GM12891 (cell line): Measurements from ENCODE around the gene SFXN5.

Experiments used
- DNase-seq: peaks from one replicate; pipeline ENCODE4 v3.0.0; 2011; ENCODE audit warnings: low spot score; ENCODE audit not compliant: insufficient read length
- FAIRE-seq: peaks from 2 replicates; lab custom pipeline; 2011; peaks lifted over from hg19 to GRCh38; lab: Jason Lieb, UNC
- PAX5 ChIP-seq: IDR thresholded peaks from 2 replicates; pipeline ENCODE4 v1.6.1; 2011; ENCODE audit warnings: low read length, moderate library complexity, mild to moderate bottlenecking; ENCODE audit not compliant: insufficient read depth, severe bottlenecking
- POLR2A ChIP-seq: IDR thresholded peaks from 2 replicates; pipeline ENCODE4 v1.6.1; 2011; ENCODE audit warnings: low read depth, low read length, control low read depth
- POLR2AphosphoS5 ChIP-seq: IDR thresholded peaks from 2 replicates; pipeline ENCODE4 v1.6.1; 2011; ENCODE audit warnings: low read depth, low read length, control low read depth
- POU2F2 ChIP-seq: IDR thresholded peaks from 2 replicates; pipeline ENCODE4 v1.6.1; 2011; ENCODE audit warnings: low read depth, mild to moderate bottlenecking, control low read depth, low read length, moderate library complexity
- SPI1 ChIP-seq: IDR thresholded peaks from 2 replicates; pipeline ENCODE4 v1.6.1; 2011; ENCODE audit warnings: low read depth, low read length, control low read depth
- TAF1 ChIP-seq: IDR thresholded peaks from 2 replicates; pipeline ENCODE4 v1.6.1; 2011; ENCODE audit warnings: low read depth, low read length, control low read depth

The SFXN5 gene

DNA sequence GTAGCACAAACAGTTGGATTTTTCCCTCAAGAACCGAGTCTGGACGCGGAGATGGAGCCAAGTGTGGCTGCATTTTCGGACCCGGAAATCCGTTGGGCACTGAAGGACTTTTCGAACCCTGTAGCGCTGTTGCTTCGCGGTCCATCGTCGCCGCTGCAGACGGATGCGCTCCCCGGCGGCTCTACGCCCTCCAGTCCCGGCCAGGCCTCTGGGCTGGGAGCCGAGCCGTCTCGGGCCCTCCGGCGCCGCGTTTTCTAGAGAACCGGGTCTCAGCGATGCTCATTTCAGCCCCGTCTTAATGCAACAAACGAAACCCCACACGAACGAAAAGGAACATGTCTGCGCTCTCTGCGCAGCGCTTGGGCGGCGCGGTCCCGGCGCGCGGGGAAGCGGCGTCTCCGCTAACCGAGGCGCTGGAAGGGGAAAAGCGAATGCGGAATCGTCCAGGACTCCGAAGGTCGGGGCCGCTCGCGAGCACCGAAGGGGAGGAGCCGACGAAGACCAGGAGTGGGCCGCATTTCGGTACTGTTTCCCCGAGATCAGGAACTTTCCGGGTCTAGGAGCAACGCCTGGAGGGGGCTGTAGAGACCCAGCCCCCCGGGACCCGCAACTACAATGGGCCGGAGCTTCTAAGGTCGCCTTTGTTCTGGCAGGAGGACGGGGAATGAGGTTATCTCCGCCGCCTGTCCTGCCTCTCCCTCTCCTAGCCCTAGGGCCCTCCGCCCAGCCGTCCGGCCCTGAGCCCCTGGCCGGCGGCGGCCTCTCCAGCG is 151.0 kb downstream of the SFXN5 start:
- TF ChIP-seq SPI1, result no peak
- TF ChIP-seq POLR2AphosphoS5, result no peak
- TF ChIP-seq POLR2A, result no peak
- TF ChIP-seq POU2F2, result no peak
- no peak for TF ChIP-seq TAF1
- FAIRE-seq (no peak), DNase-seq (no peak)

- FAIRE-seq (no peak), DNase-seq (no peak)
- TF ChIP-seq POU2F2, result no peak
- TF ChIP-seq POLR2AphosphoS5, result no peak
These were observed 151.8 kb downstream of the SFXN5 start for GRCh38 chr2:72919414-72920317.

DNA sequence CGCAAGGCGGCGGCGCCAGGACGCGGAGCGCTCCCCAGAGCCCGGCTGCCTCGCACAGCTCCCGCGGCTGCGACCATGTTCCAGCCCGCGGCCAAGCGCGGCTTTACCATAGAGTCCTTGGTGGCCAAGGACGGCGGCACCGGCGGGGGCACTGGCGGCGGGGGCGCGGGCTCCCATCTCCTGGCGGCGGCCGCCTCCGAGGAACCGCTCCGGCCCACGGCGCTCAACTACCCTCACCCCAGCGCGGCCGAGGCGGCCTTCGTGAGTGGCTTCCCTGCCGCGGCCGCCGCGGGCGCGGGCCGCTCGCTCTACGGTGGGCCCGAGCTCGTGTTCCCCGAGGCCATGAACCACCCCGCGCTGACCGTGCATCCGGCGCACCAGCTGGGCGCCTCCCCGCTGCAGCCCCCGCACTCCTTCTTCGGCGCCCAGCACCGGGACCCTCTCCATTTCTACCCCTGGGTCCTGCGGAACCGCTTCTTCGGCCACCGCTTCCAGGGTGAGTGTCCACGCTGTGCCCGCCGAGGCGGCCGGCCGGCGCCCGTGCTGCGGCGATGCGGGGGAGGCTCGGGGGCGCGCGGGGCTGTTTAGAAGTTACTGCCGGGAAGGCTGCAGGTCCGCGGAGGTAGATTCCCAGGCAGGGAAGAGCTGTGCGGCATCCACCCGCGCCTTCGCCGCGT is 153.5 kb downstream of the SFXN5 start:
- DNase-seq, result no peak
- TF ChIP-seq TAF1, result no peak
- no peak for TF ChIP-seq POLR2AphosphoS5
- no peak for TF ChIP-seq SPI1
- TF ChIP-seq POU2F2, result no peak
- no peak for TF ChIP-seq PAX5
- TF ChIP-seq POLR2A, result no peak
- FAIRE-seq, result no peak

DNA sequence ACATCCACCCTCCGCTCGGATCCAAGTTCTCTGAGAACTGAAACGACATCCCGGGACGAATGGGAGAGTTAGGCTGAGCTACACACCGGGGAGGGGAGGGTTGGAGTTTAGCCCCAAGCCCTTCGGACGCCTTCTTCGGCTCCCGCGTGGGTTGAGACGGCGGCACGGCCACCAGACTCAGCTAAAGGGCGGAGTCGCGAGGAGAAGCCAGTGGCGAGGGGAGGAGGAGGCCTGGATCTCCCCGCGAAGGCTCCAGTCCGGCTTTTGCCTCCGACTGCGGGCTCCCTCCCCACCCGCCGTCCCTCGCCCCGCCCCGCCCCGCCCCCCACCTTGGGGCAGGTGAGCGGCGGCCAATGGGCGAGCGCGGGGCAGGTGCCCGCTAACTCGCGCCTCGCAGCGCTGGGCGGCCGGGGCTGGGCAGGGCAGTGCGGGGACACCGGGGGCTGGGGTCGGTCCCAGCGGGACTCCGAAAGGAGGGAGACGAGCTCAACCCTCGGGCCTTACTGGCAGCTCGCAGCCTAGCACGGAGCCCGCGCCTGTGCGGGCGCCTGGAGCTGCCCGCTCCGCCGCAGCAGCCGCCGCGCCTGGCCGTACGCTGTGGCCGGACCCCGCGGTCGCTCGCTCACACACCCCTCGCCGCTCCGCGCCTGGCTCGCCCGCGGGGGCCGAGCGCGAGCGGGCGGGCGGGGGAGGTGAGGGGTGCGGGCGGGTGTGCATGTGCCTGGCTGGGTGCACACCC is 154.2 kb downstream of the SFXN5 start, which contains the start of gene EMX1:
Gene EMX1 (plus strand): TSS at position 382 of the 739 bp plus-strand sequence. CDS start 334 bp downstream, at position 716.
- TF ChIP-seq TAF1, result no peak
- no peak for TF ChIP-seq POU2F2
- no peak for TF ChIP-seq SPI1
- FAIRE-seq, result no peak

DNA sequence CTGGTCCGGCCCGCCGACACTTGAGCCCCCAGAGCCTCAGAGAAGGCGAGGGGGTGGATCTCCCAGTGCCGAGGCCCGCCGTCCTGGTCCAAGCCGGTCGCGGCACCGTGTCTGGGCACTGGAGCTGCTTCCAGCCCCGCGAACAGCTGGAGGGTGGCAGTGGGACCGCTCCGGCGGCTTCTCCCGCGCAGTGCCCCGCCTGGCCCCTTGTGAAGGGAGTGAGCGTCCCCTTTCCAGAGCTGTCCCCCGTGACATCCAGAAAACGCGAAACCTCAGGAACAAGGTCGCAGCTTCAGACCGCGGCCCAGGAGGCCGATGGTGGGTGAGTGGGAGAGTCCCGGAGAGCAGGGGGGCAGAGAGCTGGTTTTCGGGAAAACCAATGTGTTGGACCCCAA is 154.8 kb downstream of the SFXN5 start:
- DNase-seq, result no peak
- TF ChIP-seq POLR2A (no peak), POU2F2 (no peak), TAF1 (no peak), SPI1 (no peak), PAX5 (no peak), POLR2AphosphoS5 (no peak)
- FAIRE-seq, result no peak

More for the DNA sequence above, 154.2 kb downstream of the SFXN5 start, which contains the start of gene EMX1:
- DNase-seq, result no peak

DNA sequence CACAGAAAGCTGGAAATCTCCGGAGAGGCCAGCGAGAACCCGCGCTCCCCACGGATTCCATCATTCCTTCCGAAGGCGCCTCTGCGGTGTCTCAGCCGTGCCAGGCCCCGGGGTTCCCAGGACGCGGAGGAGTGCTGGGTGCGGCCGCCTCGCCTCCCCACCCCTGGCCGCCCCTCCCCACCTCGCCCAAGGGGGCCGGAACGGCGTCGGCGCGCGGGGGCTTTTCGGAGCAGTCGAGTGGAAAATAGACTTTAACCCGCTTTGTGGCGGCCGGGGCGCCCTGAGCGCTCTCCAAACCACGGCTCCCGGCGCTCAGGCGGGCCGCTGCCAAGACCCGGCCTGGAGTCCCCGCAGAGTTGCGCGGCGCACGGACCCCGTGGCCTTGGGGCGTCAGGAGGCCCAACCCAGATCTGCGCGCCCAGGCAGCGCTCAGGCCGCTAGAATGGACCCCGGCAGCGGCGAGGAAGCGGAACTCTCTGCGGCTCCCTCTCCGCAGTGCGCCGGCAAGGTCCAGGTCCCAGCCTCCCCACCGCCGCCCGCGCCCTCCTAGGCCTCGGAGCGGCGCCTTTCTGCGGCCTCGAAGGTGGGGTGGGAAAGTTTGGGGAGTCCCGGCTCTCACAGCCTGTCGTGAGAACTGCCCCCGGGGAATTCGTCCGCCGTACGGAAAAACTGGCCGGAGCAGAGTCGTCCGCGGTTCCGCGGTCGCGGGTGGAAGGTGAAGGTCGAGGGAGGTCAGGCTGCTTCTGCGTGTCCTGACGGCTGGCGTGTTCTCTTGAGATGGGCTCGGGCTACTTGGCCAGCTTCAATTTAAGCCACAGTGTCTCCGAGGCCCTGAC is 155.4 kb downstream of the SFXN5 start:
- DNase-seq (no peak), FAIRE-seq (no peak)
- TF ChIP-seq POLR2A (no peak), SPI1 (no peak), PAX5 (no peak), POLR2AphosphoS5 (no peak), TAF1 (no peak), POU2F2 (no peak)

DNA sequence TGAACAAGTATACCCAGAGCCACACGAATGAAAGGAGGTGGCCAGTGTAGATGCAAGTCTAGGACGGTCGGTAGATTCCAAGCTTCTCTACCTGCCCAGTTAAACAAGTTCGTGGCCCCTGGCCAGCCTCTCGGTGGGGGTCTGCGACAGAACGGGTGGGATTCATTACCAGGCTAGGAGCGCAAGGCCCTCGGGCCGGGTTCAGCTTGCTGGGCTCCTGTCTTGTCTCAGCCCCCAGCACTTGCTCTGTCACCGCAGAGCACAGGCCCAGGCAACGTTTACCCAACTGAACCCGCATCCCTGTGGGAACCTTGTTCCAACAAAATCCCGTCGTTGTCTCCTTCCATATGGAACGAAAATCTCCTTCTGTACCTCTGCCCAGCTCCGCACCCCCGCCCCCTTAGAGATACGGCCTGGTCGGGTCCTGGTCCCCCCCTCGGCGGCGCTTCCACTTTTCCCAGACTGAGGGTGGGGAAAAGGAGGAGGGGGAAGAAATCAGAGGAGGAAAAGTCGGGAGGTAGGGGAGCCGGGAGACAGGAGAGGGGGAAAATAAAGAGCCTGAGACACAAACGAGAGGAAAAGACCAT is 156.1 kb downstream of the SFXN5 start:
- no peak for TF ChIP-seq POLR2AphosphoS5
- no peak for TF ChIP-seq SPI1
- no peak for TF ChIP-seq POU2F2
- no peak for TF ChIP-seq POLR2A
- TF ChIP-seq PAX5, result no peak
- TF ChIP-seq TAF1, result no peak
- DNase-seq, result no peak
- FAIRE-seq, result no peak
